IMR-90 (cell line): ENCODE measurements around the gene NPR2. TPM values are rescaled to one million over a fixed set of nuclear protein-coding genes. Genes with fewer than 3 reads are reported as not detected.

Experiments used
- ATAC-seq: fragments of 200-7000 bp; cut with Tn5 transposase; 2 replicates; pipeline ENCODE4 v1.9.1; 2020; ENCODE audit warnings: low read depth, mild to moderate bottlenecking, moderate library complexity
- BruUV-seq: library from RNA; stranded (reverse); fragments of 400-500 nt; replicated peaks from 2 replicates; lab custom pipeline; 2021; lab: Mats Ljungman, UMichigan
- CTCF ChIA-PET: fragments of 300-600 bp; formaldehyde crosslinking; extraction: SDS; loops from one replicate; lab custom pipeline; 2021; ENCODE audit warnings: antibody characterized with exemption; lab: Yijun Ruan, JAX
- POLR2A ChIA-PET: fragments of 300-600 bp; sonication (Branson Sonifier 250); formaldehyde crosslinking; loops from one replicate; lab custom pipeline; 2022; ENCODE audit warnings: antibody characterized with exemption; ENCODE audit not compliant: unreplicated experiment; lab: Charles Lee
- DNase-seq: peaks from one replicate; pipeline ENCODE4 v3.0.0; 2013
- H2AFZ ChIP-seq: replicated peaks from 2 replicates; pipeline ENCODE3; 2013; ENCODE audit warnings: low read length, mild to moderate bottlenecking; ENCODE audit not compliant: poor library complexity
- H2AK5ac ChIP-seq: 2 replicates; pipeline ENCODE4 v1.6.1; 2013; ENCODE audit warnings: low read depth, low read length, inconsistent platforms
- H2AK9ac ChIP-seq: replicated peaks from 2 replicates; pipeline ENCODE3; 2013; ENCODE audit warnings: mild to moderate bottlenecking, low read depth, low read length, moderate library complexity; ENCODE audit not compliant: poor library complexity
- H2BK120ac ChIP-seq: 2 replicates; pipeline ENCODE4 v1.6.1; 2013; ENCODE audit warnings: low read depth, low read length, inconsistent platforms
- H2BK15ac ChIP-seq: 3 replicates; pipeline ENCODE4 v1.6.1; 2013; ENCODE audit warnings: low read depth, low read length, inconsistent platforms
- H2BK20ac ChIP-seq: 2 replicates; pipeline ENCODE4 v1.6.1; 2013; ENCODE audit warnings: low read depth, mild to moderate bottlenecking, inconsistent platforms, low read length, moderate library complexity
- H2BK5ac ChIP-seq: 2 replicates; pipeline ENCODE4 v1.6.1; 2013; ENCODE audit warnings: mild to moderate bottlenecking, low read depth, low read length, inconsistent platforms; ENCODE audit not compliant: poor library complexity, severe bottlenecking
- H3K14ac ChIP-seq: replicated peaks from 2 replicates; pipeline ENCODE4 v1.6.1; 2013; ENCODE audit warnings: low read depth, low read length, inconsistent platforms
- H3K18ac ChIP-seq: 2 replicates; pipeline ENCODE4 v1.6.1; 2013; ENCODE audit warnings: low read depth, low read length, control low read depth
- H3K23ac ChIP-seq: 2 replicates; pipeline ENCODE4 v1.6.1; 2013; ENCODE audit warnings: low read depth, low read length, inconsistent platforms
- H3K27ac ChIP-seq: 2 replicates; pipeline ENCODE4 v1.5.1; 2013; ENCODE audit warnings: mild to moderate bottlenecking, control low read depth, low read length; ENCODE audit not compliant: insufficient read depth
- H3K27me3 ChIP-seq: 2 replicates; pipeline ENCODE4 v1.6.1; 2013; ENCODE audit warnings: low read length; ENCODE audit not compliant: control insufficient read depth, insufficient read depth
- H3K36me3 ChIP-seq: 2 replicates; pipeline ENCODE4 v1.6.1; 2013; ENCODE audit warnings: low read length, mixed read lengths; ENCODE audit not compliant: control insufficient read depth, insufficient read depth
- H3K4ac ChIP-seq: 2 replicates; pipeline ENCODE4 v1.6.1; 2013; ENCODE audit warnings: low read depth, low read length, inconsistent platforms
- H3K4me1 ChIP-seq: 2 replicates; pipeline ENCODE4 v1.6.1; 2013; ENCODE audit warnings: low read length, mixed read lengths; ENCODE audit not compliant: control insufficient read depth, insufficient read depth
- H3K4me2 ChIP-seq: 2 replicates; pipeline ENCODE4 v1.6.1; 2013; ENCODE audit warnings: low read depth, mild to moderate bottlenecking, control low read depth, low read length, moderate library complexity
- H3K4me3 ChIP-seq: 2 replicates; pipeline ENCODE4 v1.5.1; 2013; ENCODE audit warnings: low read depth, mild to moderate bottlenecking, control low read depth, low read length, moderate library complexity; ENCODE audit not compliant: insufficient read depth
- H3K56ac ChIP-seq: 2 replicates; pipeline ENCODE4 v1.6.1; 2013; ENCODE audit warnings: low read length, inconsistent platforms; ENCODE audit not compliant: insufficient read depth; ENCODE audit errors: extremely low read depth
- H3K79me1 ChIP-seq, 2 experiments: 2 replicates each; pipeline ENCODE4 v1.6.1; 2013; ENCODE audit warnings: low read length in 2 of 2, inconsistent platforms in 1 of 2, low read depth in 1 of 2
- H3K9ac ChIP-seq: 2 replicates; pipeline ENCODE4 v1.6.1; 2013; ENCODE audit warnings: low read depth, low read length, control low read depth
- H3K9me1 ChIP-seq: 2 replicates; pipeline ENCODE4 v1.6.1; 2013; ENCODE audit warnings: low read length, inconsistent platforms; ENCODE audit not compliant: insufficient read depth
- H3K9me3 ChIP-seq: 2 replicates; pipeline ENCODE4 v1.6.1; 2013; ENCODE audit warnings: low read length; ENCODE audit not compliant: control insufficient read depth, insufficient read depth
- H4K20me1 ChIP-seq: 2 replicates; pipeline ENCODE4 v1.6.1; 2013; ENCODE audit warnings: low read length, inconsistent platforms; ENCODE audit not compliant: insufficient read depth
- H4K5ac ChIP-seq: 2 replicates; pipeline ENCODE4 v1.6.1; 2013; ENCODE audit warnings: mild to moderate bottlenecking, low read depth, low read length, control low read depth
- H4K8ac ChIP-seq, 2 experiments: 2 replicates each; pipeline ENCODE4 v1.6.1; 2013; ENCODE audit warnings: low read depth in 2 of 2, low read length in 2 of 2, control low read depth in 1 of 2, inconsistent platforms in 1 of 2
- H4K91ac ChIP-seq: 2 replicates; pipeline ENCODE4 v1.6.1; 2013; ENCODE audit warnings: low read depth, low read length, inconsistent platforms; ENCODE audit not compliant: insufficient read depth
- CEBPB ChIP-seq: IDR thresholded peaks from 2 replicates; pipeline ENCODE4 v1.6.1; 2012; ENCODE audit warnings: low read depth, low read length, improper control_type of control experiment
- CHD1 ChIP-seq: IDR thresholded peaks from 2 replicates; pipeline ENCODE4 v1.6.1; 2012; ENCODE audit warnings: low read depth, low read length, improper control_type of control experiment
- CTCF ChIP-seq: conservative IDR thresholded peaks from 2 replicates; pipeline ENCODE4 v1.5.1; 2012; ENCODE audit warnings: mild to moderate bottlenecking, low read depth, low read length, improper control_type of control experiment
- FOS ChIP-seq: fragments of 150-350 bp; IDR thresholded peaks from 2 replicates; pipeline ENCODE4 v1.6.1; 2016; ENCODE audit warnings: low read depth, low read length
- MAFK ChIP-seq: IDR thresholded peaks from 2 replicates; pipeline ENCODE4 v1.6.1; 2012; ENCODE audit warnings: low read depth, low read length, improper control_type of control experiment
- MXI1 ChIP-seq: IDR thresholded peaks from 2 replicates; pipeline ENCODE4 v1.6.1; 2012; ENCODE audit warnings: low read depth, mild to moderate bottlenecking, low read length, moderate library complexity, borderline replicate concordance
- POLR2A ChIP-seq: IDR thresholded peaks from 2 replicates; pipeline ENCODE4 v1.6.1; 2012; ENCODE audit warnings: mild to moderate bottlenecking, low read depth, low read length
- RAD21 ChIP-seq: IDR thresholded peaks from 2 replicates; pipeline ENCODE4 v1.6.1; 2012; ENCODE audit warnings: low read length, improper control_type of control experiment
- RCOR1 ChIP-seq: IDR thresholded peaks from 2 replicates; pipeline ENCODE4 v1.6.1; 2012; ENCODE audit warnings: mild to moderate bottlenecking, low read length, improper control_type of control experiment; ENCODE audit not compliant: insufficient replicate concordance
- RFX5 ChIP-seq: IDR thresholded peaks from 2 replicates; pipeline ENCODE4 v1.8.0; 2012; ENCODE audit warnings: low read depth, mild to moderate bottlenecking, low read length, moderate library complexity
- SMC3 ChIP-seq: fragments of 150-350 bp; IDR thresholded peaks from 2 replicates; pipeline ENCODE4 v1.6.1; 2016; ENCODE audit warnings: low read depth, mild to moderate bottlenecking, antibody characterized with exemption, low read length, moderate library complexity
- WGBS, 2 experiments: methylation state at CpG; one replicate each; pipeline versions ENCODE4 v1.1.5 to v1.1.7; 2013; ENCODE audit warnings: missing lambda C conversion rate in 2 of 2; ENCODE audit not compliant: insufficient read length in 1 of 2; ENCODE audit errors: extremely low coverage in 2 of 2; 5-methylcytosine and 5-hydroxymethylcytosine counted together
- dilution Hi-C: fragments of 300-500 bp; cut with HindIII; formaldehyde crosslinking; loops from one replicate; pipeline ENCODE4 v1.14.3; 2018; ENCODE audit warnings: low sequenced_read_pairs; ENCODE audit not compliant: unreplicated experiment
- in situ Hi-C: fragments of 300-500 bp; cut with MboI; formaldehyde crosslinking; loops from 3 replicates; pipeline ENCODE4 v1.14.3; 2019; ENCODE audit warnings: low sequenced_read_pairs, inconsistent platforms, mixed read lengths
- intact Hi-C: fragments of 100-400 bp; cut with micrococcal nuclease; formaldehyde crosslinking; loops from 2 replicates; pipeline ENCODE4 v1.10.0; 2022
- polyA plus RNA-seq, 3 experiments: library from polyadenylated mRNA; depleted of rRNA; stranded (reverse); fragments of >200 nt; gene quantifications; 2 replicates each; pipeline ENCODE4 v1.2.3, GENCODE V29; 2012; ENCODE audit warnings: low replicate concordance in 1 of 3
- total RNA-seq: library from RNA; depleted of rRNA; stranded (reverse); fragments of >200 nt; gene quantifications from 2 replicates; pipeline ENCODE4 v1.2.3, GENCODE V29; 2012

The NPR2 gene
- total and polyA plus RNA-seq, 2 of the 4 experiments (the other 2 are of a cell fraction) = 5.2 to 35.7 TPM

GRCh38 chr9:35841645-35841900 lies 50.2 kb downstream of the NPR2 start:
- Histone ChIP-seq H2BK15ac (no peak overlapping the region), H4K8ac (no peak overlapping the region), H3K56ac (no peak overlapping the region), H2BK5ac (no peak overlapping the region), H3K4ac (no peak overlapping the region), H3K14ac (no peak overlapping the region), H2AK5ac (no peak overlapping the region), H2AK9ac (no peak overlapping the region), H3K23ac (no peak overlapping the region), H4K20me1 (peaks cover 9% of the 10 kb centered on the region; the same call in 1 of the 2 replicates), H3K27ac (no peak overlapping the region), H3K9ac (no peak overlapping the region), H3K4me1 (peaks cover 17% of the 10 kb centered on the region), H4K91ac (no peak overlapping the region), H3K4me2 (no peak overlapping the region), H2BK20ac (no peak overlapping the region), H2BK120ac (no peak overlapping the region), H3K4me3 (no peak overlapping the region), H4K5ac (no peak overlapping the region), H3K9me3 (no peaks in the 10 kb centered on the region), H3K9me1 (peaks cover 15% of the 10 kb centered on the region), H2AFZ (no peak overlapping the region), H3K79me1 (peaks cover 3 to 4% of the 10 kb centered on the region in 2 experiments; a peak in 1 of 4 replicates), H3K27me3 (no peaks in the 10 kb centered on the region), H3K36me3 (peaks cover 2% of the 10 kb centered on the region; the same call in 1 of the 2 replicates), H3K18ac (no peak overlapping the region)
- in situ Hi-C loops (no loop called here), dilution Hi-C loops (no loop called here), intact Hi-C loops (no loop called here)
- ATAC-seq = no peak
- no peak for TF ChIP-seq CEBPB
- TF ChIP-seq MAFK = no peak
- TF ChIP-seq POLR2A = no peak
- no peak for TF ChIP-seq RFX5
- TF ChIP-seq SMC3 = no peak
- no peak for TF ChIP-seq MXI1
- no peak for TF ChIP-seq CHD1
- no peak for TF ChIP-seq CTCF
- TF ChIP-seq FOS = no peak
- no peak for TF ChIP-seq RCOR1
- TF ChIP-seq RAD21 = no peak
- no TSS peak for BruUV-seq
- ChIA-PET CTCF (no interaction called here), POLR2A (no interaction called here)
- WGBS, 2 experiments = no CpG with 5 or more reads among the region's 5 CpGs
- no peak for DNase-seq
